Loucy (cell line): ENCODE data around the gene MARCHF9.

Experiments
- EZH2phosphoT487 ChIP-seq: fragments of 200-600 bp; IDR thresholded peaks from 2 replicates; pipeline ENCODE4 v1.6.1; 2018; ENCODE audit warnings: antibody characterized with exemption, mild to moderate bottlenecking, moderate library complexity, borderline replicate concordance
- TF ChIP-seq, protein P1 (sequence below): fragments of 200-600 bp; sonication (generic); conservative IDR thresholded peaks from 2 replicates; pipeline ENCODE4 v1.5.1; 2014; ENCODE audit warnings: mild to moderate bottlenecking, antibody characterized with exemption, low read length

DNA sequence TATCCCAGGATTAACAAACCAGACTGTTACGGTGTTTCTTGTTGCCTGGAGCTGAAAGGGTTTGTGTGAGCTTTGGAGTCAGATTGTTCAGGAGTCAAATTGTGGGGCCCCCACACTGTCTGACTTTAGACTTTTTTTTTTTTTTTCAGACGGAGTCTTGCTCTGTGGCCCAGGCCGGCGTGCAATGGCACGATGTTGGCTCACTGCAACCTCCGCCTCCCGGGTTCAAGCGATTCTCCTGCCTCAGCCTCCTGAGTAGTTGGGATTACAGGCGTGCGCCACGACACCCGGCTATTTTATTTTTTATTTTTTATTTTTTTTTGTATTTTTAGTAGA lies 28.5 kb downstream of the MARCHF9 start:
- TF ChIP-seq, protein P1, sequence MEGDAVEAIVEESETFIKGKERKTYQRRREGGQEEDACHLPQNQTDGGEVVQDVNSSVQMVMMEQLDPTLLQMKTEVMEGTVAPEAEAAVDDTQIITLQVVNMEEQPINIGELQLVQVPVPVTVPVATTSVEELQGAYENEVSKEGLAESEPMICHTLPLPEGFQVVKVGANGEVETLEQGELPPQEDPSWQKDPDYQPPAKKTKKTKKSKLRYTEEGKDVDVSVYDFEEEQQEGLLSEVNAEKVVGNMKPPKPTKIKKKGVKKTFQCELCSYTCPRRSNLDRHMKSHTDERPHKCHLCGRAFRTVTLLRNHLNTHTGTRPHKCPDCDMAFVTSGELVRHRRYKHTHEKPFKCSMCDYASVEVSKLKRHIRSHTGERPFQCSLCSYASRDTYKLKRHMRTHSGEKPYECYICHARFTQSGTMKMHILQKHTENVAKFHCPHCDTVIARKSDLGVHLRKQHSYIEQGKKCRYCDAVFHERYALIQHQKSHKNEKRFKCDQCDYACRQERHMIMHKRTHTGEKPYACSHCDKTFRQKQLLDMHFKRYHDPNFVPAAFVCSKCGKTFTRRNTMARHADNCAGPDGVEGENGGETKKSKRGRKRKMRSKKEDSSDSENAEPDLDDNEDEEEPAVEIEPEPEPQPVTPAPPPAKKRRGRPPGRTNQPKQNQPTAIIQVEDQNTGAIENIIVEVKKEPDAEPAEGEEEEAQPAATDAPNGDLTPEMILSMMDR: no peak
- TF ChIP-seq EZH2phosphoT487: no peak
